ENCODE measurements around the gene YLPM1.
A peak's percentile ranks its signal among the peaks of the same experiment; 100 is the strongest.

YLPM1 gene

DNA sequence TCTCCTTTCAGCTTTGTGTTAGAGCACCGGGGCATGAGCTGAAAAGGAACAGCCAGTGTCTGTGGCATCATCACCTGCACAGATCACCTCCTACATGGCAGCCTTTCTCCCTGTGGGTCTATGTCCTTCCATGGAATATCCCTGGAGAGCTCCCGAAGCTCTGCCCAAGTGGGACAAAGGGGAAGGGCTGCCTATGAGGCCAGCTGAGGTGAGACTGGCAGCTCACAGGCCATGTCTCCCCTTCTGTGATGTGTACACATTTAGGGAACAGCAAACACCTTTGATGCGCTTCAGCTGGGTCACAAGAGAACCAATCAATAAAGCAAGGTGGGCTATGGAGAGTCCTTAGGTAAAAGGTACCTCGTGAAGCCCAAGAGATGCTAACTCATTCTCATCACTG, 108.7 kb downstream of the YLPM1 start:
- DNase-seq (ENCODE audit: low read depth): no peak

DNA sequence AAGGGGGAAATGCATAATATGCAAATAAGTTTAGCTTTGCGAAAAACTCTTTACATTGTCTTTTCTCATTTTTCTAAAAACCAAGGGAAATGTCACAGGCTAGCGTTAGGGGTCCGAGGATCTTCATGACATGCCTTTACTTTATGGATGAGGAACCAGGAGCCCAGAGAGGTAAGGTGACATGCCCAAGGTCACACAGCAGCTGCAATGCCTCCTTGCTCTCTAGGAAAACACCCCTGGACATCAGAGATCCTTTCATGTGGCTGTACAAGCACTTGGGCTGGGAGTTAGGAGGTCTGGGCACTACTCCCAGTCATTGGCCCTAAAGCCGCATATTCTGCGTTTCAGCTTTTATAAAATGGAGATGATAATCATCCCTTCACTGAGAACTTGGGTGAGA, 112.1 kb downstream of the YLPM1 start:
- no peak for DNase-seq (ENCODE audit: low read depth)

GRCh38 chr14:74875941-74876913, 113.1 kb downstream of the YLPM1 start, which contains the start of gene PROX2:
Gene PROX2 (minus strand): TSS chr14:74876145. CDS start chr14:74863834, 12,311 bp downstream.
- DNase-seq (ENCODE audit: low read depth): no peak

DNA sequence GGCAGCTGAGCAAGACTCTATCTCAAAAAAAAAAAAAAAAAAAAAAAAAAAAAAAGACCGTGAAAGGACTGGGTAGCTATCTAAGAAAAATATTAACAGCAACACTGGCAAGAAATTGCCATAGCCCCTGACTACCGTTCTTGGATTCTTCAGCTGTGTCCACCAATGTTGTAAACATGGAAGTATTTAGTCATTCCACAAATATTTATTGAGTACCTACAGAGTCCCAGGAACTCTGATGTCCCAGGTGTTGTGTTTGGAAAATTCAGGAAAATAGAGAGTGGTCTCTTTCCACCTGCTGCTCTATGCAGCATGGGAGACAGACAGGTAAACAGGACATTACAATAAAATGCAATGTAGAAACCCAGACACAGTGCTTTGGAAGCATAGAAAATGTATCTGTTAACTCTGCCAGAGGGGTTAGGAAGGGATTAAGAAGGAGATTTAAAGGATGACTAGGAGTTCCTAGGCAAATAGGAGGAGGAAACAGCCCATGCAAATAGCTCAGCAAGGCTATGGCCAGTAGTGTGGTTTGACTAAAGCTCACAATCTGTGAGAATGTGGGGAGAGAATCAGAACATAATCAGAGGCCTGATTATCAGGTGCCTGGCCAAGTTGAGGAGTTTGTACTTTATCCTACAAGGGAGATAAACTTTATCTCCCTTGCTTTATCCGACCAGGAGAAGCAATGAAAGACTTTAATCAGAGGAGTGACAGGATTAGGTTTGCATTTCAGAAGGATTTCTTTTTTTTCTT, 116.5 kb downstream of the YLPM1 start:
- DNase-seq (ENCODE audit: low read depth): no peak

DNA sequence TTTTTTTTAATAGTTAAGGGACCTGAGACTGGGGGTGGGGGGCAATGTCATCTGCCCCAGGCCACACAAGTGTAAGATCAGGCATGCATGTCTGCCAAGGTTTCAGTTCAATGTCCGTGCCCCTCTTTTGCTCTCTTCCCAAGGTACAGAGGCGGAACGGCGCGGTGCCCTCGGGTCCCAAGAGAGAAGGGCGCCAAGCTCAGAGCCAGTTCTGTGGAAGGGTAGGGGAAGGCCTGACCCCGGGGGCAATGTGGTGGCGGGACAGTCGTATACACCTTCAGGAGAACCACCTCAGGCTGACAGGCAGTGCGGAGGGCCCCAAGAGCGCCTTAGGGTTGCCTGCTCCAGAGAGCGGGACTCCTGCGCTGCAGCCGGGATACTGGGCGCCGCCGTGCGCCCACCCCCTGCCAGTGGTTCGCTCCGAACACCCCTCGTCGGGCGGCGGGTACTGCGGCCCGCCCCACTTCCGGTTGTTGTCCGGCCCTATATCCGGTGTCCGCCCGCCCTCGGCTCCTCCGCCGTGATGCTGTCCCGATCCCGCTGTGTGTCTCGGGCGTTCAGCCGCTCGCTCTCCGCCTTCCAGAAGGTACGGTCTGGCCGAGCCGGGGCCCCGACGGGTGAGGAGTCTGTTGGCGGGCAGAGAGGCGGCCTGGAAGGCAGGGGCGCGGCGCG, 118.5 kb downstream of the YLPM1 start, which contains the start of gene DLST:
TSS of gene DLST (plus strand) at position 486 of the 672 bp plus-strand sequence. CDS start at position 524, 38 bp downstream.
- DNase-seq (ENCODE audit: low read depth): peak; percentile 74

DNA sequence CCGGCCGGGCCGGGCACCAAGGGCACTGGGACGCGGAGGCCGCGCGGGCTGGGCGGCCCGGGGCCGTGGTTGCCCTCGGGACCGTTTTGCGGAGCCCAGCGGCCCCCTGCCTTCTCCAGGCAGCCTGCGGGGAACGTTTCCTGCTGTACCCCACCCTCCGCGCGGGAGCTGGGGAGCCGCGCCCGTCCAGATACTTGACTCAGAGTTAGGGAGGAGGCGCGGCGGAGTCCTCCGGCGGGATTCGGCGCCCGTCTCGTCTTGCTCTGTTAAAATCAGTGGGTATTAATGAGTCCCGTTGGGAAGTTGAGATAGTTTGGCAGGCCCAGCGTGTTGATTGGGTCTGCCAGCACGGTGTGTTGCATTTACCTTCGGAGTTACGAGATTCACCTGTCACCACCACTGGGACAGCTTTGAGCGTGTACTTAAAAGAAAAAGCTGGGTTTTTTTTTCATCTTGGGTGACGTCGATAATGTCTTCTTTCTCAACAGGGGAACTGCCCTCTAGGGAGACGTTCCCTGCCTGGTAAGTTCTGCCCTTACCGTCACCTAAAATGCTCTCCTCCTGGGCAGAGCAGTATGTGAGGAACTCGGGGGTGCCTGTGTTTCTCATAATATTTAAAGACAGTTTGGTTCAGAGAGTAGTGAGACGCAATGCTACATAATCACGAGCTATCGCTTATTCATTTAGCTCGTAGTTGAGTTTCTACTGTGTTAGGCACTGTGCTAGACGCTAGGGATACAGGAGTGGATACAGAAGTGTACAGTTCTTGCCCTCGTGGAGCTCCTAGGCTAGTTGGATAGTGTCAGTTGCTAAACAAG, 119.2 kb downstream of the YLPM1 start:
- DNase-seq (ENCODE audit: low read depth): peak; percentile 42
